Measurements from ENCODE around the gene ASB11. TPM values are rescaled to one million over a fixed set of nuclear protein-coding genes. Genes with fewer than 3 reads are reported as not detected.

ASB11 gene, protein sequence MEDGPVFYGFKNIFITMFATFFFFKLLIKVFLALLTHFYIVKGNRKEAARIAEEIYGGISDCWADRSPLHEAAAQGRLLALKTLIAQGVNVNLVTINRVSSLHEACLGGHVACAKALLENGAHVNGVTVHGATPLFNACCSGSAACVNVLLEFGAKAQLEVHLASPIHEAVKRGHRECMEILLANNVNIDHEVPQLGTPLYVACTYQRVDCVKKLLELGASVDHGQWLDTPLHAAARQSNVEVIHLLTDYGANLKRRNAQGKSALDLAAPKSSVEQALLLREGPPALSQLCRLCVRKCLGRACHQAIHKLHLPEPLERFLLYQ
- total RNA-seq, result not detected

DNA sequence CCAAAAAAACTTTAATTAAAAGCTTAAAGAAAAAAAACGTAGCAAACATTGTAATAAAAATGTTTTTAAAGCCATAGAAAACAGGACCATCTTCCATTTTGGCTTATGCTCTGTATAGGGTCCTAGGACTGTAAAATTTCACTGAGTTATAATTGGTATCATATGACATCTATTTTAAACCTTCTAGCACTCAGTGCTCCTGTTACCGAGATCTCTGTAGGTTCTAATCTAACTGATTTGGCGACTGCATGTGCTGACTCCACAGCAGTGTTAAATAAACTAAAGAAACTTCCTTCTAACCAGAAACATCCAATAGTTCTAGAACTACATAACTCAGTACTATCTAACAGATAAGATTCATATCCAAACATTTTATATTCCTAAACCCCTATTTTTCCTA, at the start of gene ASB11:
Gene ASB11 (minus strand): TSS at position 132 of the 400 bp plus-strand sequence. CDS start 35 bp downstream, at position 97.
- ATAC-seq (no peak), DNase-seq (no peak)
- Mint-ChIP-seq H3K4me3 (no peak within 1 kb of the TSS), H3K27me3 (ENCODE audit: low read depth) (no peaks in the 10 kb centered on the region), H3K36me3 (ENCODE audit: insufficient read depth) (peaks cover 7% of the 10 kb centered on the region), H3K4me1 (ENCODE audit: low read depth) (no peaks in the 10 kb centered on the region), H3K9me3 (no peaks in the 10 kb centered on the region)

- no peak for ATAC-seq
Observed at GRCh38 chrX:15359701-15360100, 44.3 kb upstream of the ASB11 start.

GRCh38 chrX:15358533-15358932, 43.1 kb upstream of the ASB11 start:
- no peak overlapping the region for H3K4me3 Mint-ChIP-seq
- H3K9me3 Mint-ChIP-seq, result no peaks in the 10 kb centered on the region
- H3K4me1 Mint-ChIP-seq (ENCODE audit: low read depth), result no peaks in the 10 kb centered on the region
- H3K36me3 Mint-ChIP-seq (ENCODE audit: insufficient read depth), result no peaks in the 10 kb centered on the region
- peaks cover 3% of the 10 kb centered on the region for H3K27me3 Mint-ChIP-seq (ENCODE audit: low read depth)
- ATAC-seq (no peak), DNase-seq (no peak)

More at GRCh38 chrX:15359701-15360100, 44.3 kb upstream of the ASB11 start:
- Mint-ChIP-seq H3K4me3 (no peak overlapping the region), H3K4me1 (ENCODE audit: low read depth) (no peaks in the 10 kb centered on the region), H3K36me3 (ENCODE audit: insufficient read depth) (no peaks in the 10 kb centered on the region), H3K9me3 (no peaks in the 10 kb centered on the region), H3K27me3 (ENCODE audit: low read depth) (peaks cover 6% of the 10 kb centered on the region)
- DNase-seq, result no peak

DNA sequence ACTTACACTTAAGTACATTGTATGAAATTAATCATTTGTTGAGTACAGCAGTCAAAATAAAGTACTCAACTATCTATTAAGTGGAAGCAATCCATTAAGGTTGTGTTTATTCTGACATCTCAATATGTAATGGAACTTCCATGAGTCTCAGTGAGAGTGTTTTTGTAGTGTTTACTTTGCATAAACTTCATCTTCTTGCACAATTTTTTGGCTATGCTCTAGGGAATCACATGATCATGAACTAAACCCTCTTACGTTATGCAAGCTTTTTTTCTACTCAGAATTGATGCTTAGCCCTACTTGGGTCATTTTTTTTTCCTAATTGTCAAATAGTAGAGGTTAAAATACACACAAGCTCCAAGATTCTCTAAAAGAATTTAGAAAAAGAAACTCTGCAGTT, 41.0 kb upstream of the ASB11 start:
- ATAC-seq (no peak), DNase-seq (no peak)
- peaks cover 3% of the 10 kb centered on the region for H3K27me3 Mint-ChIP-seq (ENCODE audit: low read depth)
- H3K4me3 Mint-ChIP-seq, result no peak overlapping the region
- no peaks in the 10 kb centered on the region for H3K36me3 Mint-ChIP-seq (ENCODE audit: insufficient read depth)
- no peaks in the 10 kb centered on the region for H3K4me1 Mint-ChIP-seq (ENCODE audit: low read depth)
- H3K9me3 Mint-ChIP-seq, result no peaks in the 10 kb centered on the region

DNA sequence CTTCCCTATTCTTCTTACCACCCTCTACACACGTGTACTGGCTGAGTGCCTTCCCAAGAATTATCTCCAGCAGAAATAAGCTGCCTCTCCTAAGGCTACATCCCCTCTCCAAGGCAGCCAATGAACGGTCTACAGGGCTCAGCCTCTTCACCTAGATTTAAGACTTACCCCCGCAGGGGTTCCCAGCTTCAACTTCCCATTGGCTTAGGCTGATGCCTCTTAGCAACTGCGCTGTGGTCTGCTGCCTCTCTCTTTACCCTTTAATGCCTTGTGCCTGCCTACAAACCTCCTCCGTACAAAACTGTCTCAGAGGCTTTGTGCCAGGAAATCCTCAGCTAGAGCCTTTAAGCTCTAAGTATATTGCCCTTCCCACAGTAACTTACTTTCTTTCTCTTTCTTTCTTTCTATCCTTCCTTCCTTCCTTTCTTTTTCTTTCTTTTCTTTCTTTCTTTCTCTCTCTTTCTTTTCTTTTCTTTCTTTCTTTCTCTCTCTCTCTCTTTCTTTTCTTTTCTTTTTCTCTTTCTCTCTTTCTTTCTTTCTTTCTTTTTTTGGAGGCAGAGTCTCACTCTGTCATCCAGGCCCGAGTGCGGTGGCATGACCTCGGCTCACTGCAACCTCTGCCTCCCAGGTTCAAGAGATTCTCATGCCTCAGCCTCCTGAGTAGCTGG, 35.0 kb upstream of the ASB11 start:
- no peak overlapping the region for H3K4me3 Mint-ChIP-seq
- ATAC-seq, result no peak
- H3K27me3 Mint-ChIP-seq (ENCODE audit: low read depth), result no peaks in the 10 kb centered on the region
- no peaks in the 10 kb centered on the region for H3K9me3 Mint-ChIP-seq
- no peaks in the 10 kb centered on the region for H3K36me3 Mint-ChIP-seq (ENCODE audit: insufficient read depth)
- H3K4me1 Mint-ChIP-seq (ENCODE audit: low read depth), result no peaks in the 10 kb centered on the region
- no peak for DNase-seq

- H3K27me3 Mint-ChIP-seq (ENCODE audit: low read depth), result peaks cover under 1% of the 10 kb centered on the region
- DNase-seq (no peak), ATAC-seq (no peak)
- no peaks in the 10 kb centered on the region for H3K9me3 Mint-ChIP-seq
- H3K4me1 Mint-ChIP-seq (ENCODE audit: low read depth), result no peaks in the 10 kb centered on the region
- no peaks in the 10 kb centered on the region for H3K36me3 Mint-ChIP-seq (ENCODE audit: insufficient read depth)
- no peak overlapping the region for H3K4me3 Mint-ChIP-seq
Observed at GRCh38 chrX:15349046-15349445, 33.6 kb upstream of the ASB11 start.

GRCh38 chrX:15345976-15346375, 30.5 kb upstream of the ASB11 start:
- Mint-ChIP-seq H3K4me1 (ENCODE audit: low read depth) (no peaks in the 10 kb centered on the region), H3K4me3 (no peak overlapping the region), H3K36me3 (ENCODE audit: insufficient read depth) (no peaks in the 10 kb centered on the region), H3K9me3 (no peaks in the 10 kb centered on the region), H3K27me3 (ENCODE audit: low read depth) (peaks cover 8% of the 10 kb centered on the region)
- ATAC-seq, result no peak
- no peak for DNase-seq

GRCh38 chrX:15344106-15344505, 28.7 kb upstream of the ASB11 start:
- no peak for ATAC-seq
- H3K36me3 Mint-ChIP-seq (ENCODE audit: insufficient read depth), result no peaks in the 10 kb centered on the region
- peaks cover 14% of the 10 kb centered on the region for H3K27me3 Mint-ChIP-seq (ENCODE audit: low read depth)
- H3K9me3 Mint-ChIP-seq, result no peaks in the 10 kb centered on the region
- H3K4me3 Mint-ChIP-seq, result no peak overlapping the region
- DNase-seq, result no peak
- no peaks in the 10 kb centered on the region for H3K4me1 Mint-ChIP-seq (ENCODE audit: low read depth)

DNA sequence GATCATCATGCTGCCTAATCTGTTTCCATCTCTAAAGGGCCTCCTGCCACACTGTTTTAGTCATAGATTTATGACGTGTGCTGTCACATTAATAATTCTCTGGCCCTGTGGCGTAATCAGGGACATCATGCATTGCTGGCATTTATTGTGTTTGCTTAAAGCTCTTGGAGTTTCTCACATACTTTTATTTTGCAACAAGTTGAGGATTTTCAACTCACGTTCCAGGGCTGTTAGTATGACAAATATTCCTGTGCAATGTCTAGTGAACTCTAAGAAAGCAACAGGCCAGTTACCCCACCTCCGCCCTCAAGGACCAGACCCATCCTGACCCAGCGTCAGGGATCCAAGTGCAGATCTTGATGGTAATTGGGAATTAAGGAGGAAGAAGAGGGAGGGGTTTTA, 27.6 kb upstream of the ASB11 start:
- no peaks in the 10 kb centered on the region for H3K9me3 Mint-ChIP-seq
- no peak overlapping the region for H3K4me3 Mint-ChIP-seq

DNA sequence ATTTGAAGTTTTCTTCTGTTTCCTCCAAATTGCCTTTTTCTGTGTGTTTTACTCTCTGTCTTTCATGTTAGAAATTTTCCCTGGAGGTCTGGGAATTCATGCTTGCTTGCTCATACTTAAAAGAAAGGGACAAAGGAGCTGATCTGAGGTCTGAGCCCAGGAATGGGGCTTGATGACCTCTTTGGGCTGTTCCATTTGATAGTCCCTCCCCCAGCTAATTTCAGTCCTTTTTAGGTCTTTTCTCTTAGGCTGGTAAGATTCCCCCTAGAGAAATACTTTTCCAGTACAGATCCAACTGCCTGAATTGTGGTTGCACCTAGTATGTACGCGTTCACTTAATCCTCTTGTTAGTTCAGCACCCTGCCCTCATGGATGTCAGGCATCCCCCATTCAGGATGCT, 25.4 kb upstream of the ASB11 start:
- H3K4me1 Mint-ChIP-seq (ENCODE audit: low read depth), result peaks cover 5% of the 10 kb centered on the region
- no peaks in the 10 kb centered on the region for H3K36me3 Mint-ChIP-seq (ENCODE audit: insufficient read depth)
- ATAC-seq, result no peak
- no peaks in the 10 kb centered on the region for H3K9me3 Mint-ChIP-seq
- H3K4me3 Mint-ChIP-seq, result no peak overlapping the region
- DNase-seq, result no peak
- H3K27me3 Mint-ChIP-seq (ENCODE audit: low read depth), result peaks cover 22% of the 10 kb centered on the region

More for the DNA sequence above, 27.6 kb upstream of the ASB11 start:
- ATAC-seq, result no peak
- H3K27me3 Mint-ChIP-seq (ENCODE audit: low read depth), result peaks cover 14% of the 10 kb centered on the region
- DNase-seq, result no peak
- no peaks in the 10 kb centered on the region for H3K36me3 Mint-ChIP-seq (ENCODE audit: insufficient read depth)
- no peaks in the 10 kb centered on the region for H3K4me1 Mint-ChIP-seq (ENCODE audit: low read depth)

- ATAC-seq (peak; percentile 16 to 26), DNase-seq (peak; percentile 19)
- H3K9me3 Mint-ChIP-seq, result no peaks in the 10 kb centered on the region
- H3K4me1 Mint-ChIP-seq (ENCODE audit: low read depth), result peaks cover 15% of the 10 kb centered on the region
- peaks cover 15% of the 10 kb centered on the region for H3K27me3 Mint-ChIP-seq (ENCODE audit: low read depth)
- H3K36me3 Mint-ChIP-seq (ENCODE audit: insufficient read depth), result peaks cover 4% of the 10 kb centered on the region
- peak overlapping the region; percentile 92 for H3K4me3 Mint-ChIP-seq
Observed at GRCh38 chrX:15336023-15336413, 20.6 kb upstream of the ASB11 start.

DNA sequence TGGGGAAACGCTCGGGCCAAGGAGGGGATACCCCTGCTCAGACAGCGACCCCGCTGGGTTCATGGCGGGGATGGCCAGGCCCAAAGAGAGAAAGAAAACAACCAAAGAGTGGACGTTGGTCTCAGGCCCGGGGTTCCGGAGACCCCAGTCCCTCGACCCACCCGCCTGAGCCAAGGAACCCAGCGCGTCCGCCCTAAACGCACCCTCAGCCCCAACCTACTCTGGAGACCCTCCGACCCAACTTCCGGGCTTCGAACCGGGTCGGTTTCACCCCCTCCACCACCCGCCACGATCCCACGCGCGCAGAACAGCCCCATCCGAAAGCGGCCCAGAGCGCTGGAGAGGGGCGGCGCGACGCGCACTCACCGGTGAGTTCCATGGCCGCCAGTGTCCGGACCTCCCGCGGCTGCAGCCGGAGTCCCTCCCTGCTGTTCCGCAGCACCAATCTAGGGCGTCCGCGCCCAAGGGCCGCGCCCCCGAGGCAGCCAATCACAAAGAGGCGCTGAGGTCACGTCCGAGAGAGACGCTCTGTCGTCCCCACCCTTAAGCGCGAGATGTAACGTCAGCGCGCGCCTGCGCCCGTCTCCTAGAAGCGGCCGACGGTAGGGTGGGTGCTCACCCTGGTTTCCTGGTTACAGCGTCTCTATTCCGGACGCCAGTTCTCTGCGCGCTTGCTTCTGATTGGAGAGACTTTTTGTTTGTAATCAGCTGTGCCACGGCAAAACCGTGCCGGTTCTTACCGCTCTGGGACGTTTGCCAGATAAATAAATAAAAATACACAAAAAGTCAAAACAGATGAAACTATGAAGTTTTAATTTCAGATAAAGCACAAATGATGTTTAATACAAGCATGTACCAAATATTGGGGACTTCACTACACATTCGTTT, 19.9 kb upstream of the ASB11 start, which contains the start of gene PIGA:
Gene PIGA (minus strand): TSS at position 389 of the 888 bp plus-strand sequence. CDS start 3,593 bp downstream, outside the sequence.
- Mint-ChIP-seq H3K4me1 (ENCODE audit: low read depth) (peaks cover 15% of the 10 kb centered on the region), H3K4me3 (peak within 1 kb of the TSS; percentile 92), H3K36me3 (ENCODE audit: insufficient read depth) (peaks cover 4% of the 10 kb centered on the region), H3K9me3 (no peaks in the 10 kb centered on the region), H3K27me3 (ENCODE audit: low read depth) (peaks cover 8% of the 10 kb centered on the region)
- DNase-seq (peak; percentile 83), ATAC-seq (peak; percentile 95 to 98)

DNA sequence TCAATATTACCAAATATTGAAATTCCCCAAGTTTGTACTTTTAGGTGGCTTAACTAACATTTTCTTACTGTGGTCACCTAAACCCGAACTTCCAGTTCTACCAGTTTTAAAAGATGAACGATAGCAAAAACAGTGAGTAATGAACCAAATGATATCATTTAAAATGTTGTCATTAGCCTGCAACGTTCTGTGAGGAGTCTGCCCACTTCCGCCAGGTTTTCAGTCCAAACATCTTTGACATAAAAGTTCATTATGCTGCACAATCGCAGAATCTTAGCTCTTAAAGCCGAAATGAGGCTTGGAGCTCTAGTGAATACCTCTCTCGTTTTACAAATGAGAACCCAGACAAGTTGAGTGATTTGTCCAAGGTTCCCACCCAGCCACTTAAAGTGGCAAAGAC, 19.1 kb upstream of the ASB11 start:
- H3K4me1 Mint-ChIP-seq (ENCODE audit: low read depth), result peaks cover 15% of the 10 kb centered on the region
- H3K9me3 Mint-ChIP-seq, result no peaks in the 10 kb centered on the region
- peak overlapping the region; percentile 92 for H3K4me3 Mint-ChIP-seq
- ATAC-seq (no peak), DNase-seq (no peak)
- H3K36me3 Mint-ChIP-seq (ENCODE audit: insufficient read depth), result peaks cover 4% of the 10 kb centered on the region
- peaks cover 8% of the 10 kb centered on the region for H3K27me3 Mint-ChIP-seq (ENCODE audit: low read depth)

DNA sequence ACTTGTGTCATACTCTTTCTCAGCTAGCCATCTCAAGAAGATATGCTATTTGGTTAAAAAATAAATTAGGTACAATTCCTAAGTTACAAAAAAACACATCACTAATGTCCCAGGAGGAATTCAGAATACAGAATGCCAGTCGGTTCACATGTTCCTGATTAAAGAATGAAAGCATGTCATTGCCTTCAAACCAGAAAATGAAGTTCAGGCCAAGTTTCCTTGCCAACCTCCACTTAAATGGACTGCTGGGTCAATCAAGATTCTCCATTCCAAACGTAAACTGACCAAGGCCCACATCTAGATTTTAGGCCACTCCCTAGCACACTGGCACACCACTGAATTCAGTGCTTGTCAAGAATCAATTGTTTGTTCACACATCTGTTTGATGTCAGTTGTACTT, 13.4 kb upstream of the ASB11 start:
- DNase-seq (no peak), ATAC-seq (no peak)
- Mint-ChIP-seq H3K36me3 (ENCODE audit: insufficient read depth) (peaks cover 9% of the 10 kb centered on the region), H3K4me3 (no peak overlapping the region), H3K27me3 (ENCODE audit: low read depth) (no peaks in the 10 kb centered on the region), H3K9me3 (no peaks in the 10 kb centered on the region), H3K4me1 (ENCODE audit: low read depth) (peaks cover 4% of the 10 kb centered on the region)

All from activated T-cell treated with anti-CD3 and anti-CD28 coated beads, Interleukin-2, amount 50 U/mL, for 4 hours (primary cell).